HepG2 (cell line): Measurements from ENCODE around the gene NTF3. TPM values are rescaled to one million over a fixed set of nuclear protein-coding genes. Genes with fewer than 3 reads are reported as not detected.

Experiments used
- ATAC-seq: fragments of 200-7000 bp; cut with Tn5 transposase; 3 replicates; pipeline ENCODE4 v1.9.1; 2020; ENCODE audit warnings: mild to moderate bottlenecking, moderate library complexity
- BruUV-seq: library from RNA; stranded (reverse); fragments of 400-500 nt; replicated peaks from 2 replicates; lab custom pipeline; 2021; lab: Mats Ljungman, UMichigan
- CTCF ChIA-PET: fragments of 300-600 bp; formaldehyde crosslinking; extraction: SDS; loops from one replicate; lab custom pipeline; 2021; ENCODE audit warnings: low total read pairs, inconsistent platforms, low intra/inter-chr PET ratio; lab: Yijun Ruan, JAX
- POLR2A ChIA-PET: fragments of 350-600 bp; sonication (Branson Sonifier 250); formaldehyde crosslinking; loops from one replicate; lab custom pipeline; 2020; ENCODE audit warnings: antibody characterized with exemption, inconsistent platforms; lab: Yijun Ruan, JAX
- DNase-seq: peaks from one replicate; pipeline ENCODE4 v3.0.0-alpha.2; 2015; ENCODE audit warnings: low spot score
- FAIRE-seq: peaks from 3 replicates; lab custom pipeline; 2011; peaks lifted over from hg19 to GRCh38; lab: Jason Lieb, UNC
- H2AFZ ChIP-seq: one replicate; pipeline ENCODE4 v1.6.1; 2011; ENCODE audit warnings: low read length, inconsistent platforms
- H3K27ac ChIP-seq: fragments of 300-600 bp; 3 replicates; pipeline ENCODE4 v1.8.0; 2011; ENCODE audit warnings: mixed run types, mild to moderate bottlenecking, mixed read lengths, low read length, inconsistent platforms; ENCODE audit not compliant: insufficient read depth; ENCODE audit errors: extremely low read length
- H3K27me3 ChIP-seq, 2 experiments: fragments of 200-600 bp in 1 of 2; 2 replicates in 1 of 2; 3 replicates in 1 of 2; pipeline versions ENCODE4 v1.6.0 to v1.8.0; 2011; ENCODE audit warnings: low read length in 2 of 2, mild to moderate bottlenecking in 2 of 2, moderate library complexity in 2 of 2, inconsistent platforms in 1 of 2; ENCODE audit not compliant: insufficient read depth in 2 of 2, control insufficient read depth in 1 of 2
- H3K36me3 ChIP-seq, 2 experiments: fragments of 200-600 bp in 1 of 2; replicated peaks in 1 of 2; 2 replicates in 1 of 2; 3 replicates in 1 of 2; pipeline versions ENCODE4 v1.5.1 to v1.8.0; 2011; ENCODE audit warnings: low read length in 2 of 2, inconsistent platforms in 1 of 2; ENCODE audit not compliant: insufficient read depth in 2 of 2, control insufficient read depth in 1 of 2
- H3K4me1 ChIP-seq: 2 replicates; pipeline ENCODE4 v1.5.1; 2012; ENCODE audit warnings: low read length, inconsistent platforms; ENCODE audit not compliant: insufficient read depth
- H3K4me2 ChIP-seq: 2 replicates; pipeline ENCODE4 v1.6.0; 2011; ENCODE audit warnings: low read depth, low read length, inconsistent platforms
- H3K4me3 ChIP-seq, 3 experiments: fragments of 200-600 bp in 1 of 3; sonication (generic), shearing (Covaris generic) in 1 of 3; replicated peaks in 1 of 3; 2 replicates each; pipeline ENCODE4 v1.5.1; 2011 to 2016; ENCODE audit warnings: low read length in 3 of 3, inconsistent platforms in 2 of 3, low read depth in 2 of 3, mild to moderate bottlenecking in 2 of 3, control low read depth in 1 of 3, mixed read lengths in 1 of 3; ENCODE audit not compliant: insufficient read depth in 1 of 3
- H3K79me2 ChIP-seq: one replicate; pipeline ENCODE4 v1.6.1; 2011; ENCODE audit warnings: low read length, inconsistent platforms; ENCODE audit not compliant: insufficient read depth
- H3K9ac ChIP-seq: 2 replicates; pipeline ENCODE4 v1.6.0; 2011; ENCODE audit warnings: mild to moderate bottlenecking, low read depth, low read length, inconsistent platforms; ENCODE audit not compliant: insufficient read depth
- H3K9me3 ChIP-seq: 2 replicates; pipeline ENCODE4 v1.5.1; 2012; ENCODE audit warnings: mild to moderate bottlenecking, low read length
- H4K20me1 ChIP-seq: 2 replicates; pipeline ENCODE4 v1.6.0; 2011; ENCODE audit warnings: inconsistent platforms, mild to moderate bottlenecking, low read length, moderate library complexity; ENCODE audit not compliant: insufficient read depth
- AKAP8 ChIP-seq: sonication (generic); formaldehyde crosslinking; IDR thresholded peaks from 2 replicates; pipeline ENCODE4 v1.5.1; 2020; ENCODE audit warnings: mild to moderate bottlenecking, missing genetic modification reagents
- CBFB ChIP-seq: sonication (generic); formaldehyde crosslinking; IDR thresholded peaks from 2 replicates; pipeline ENCODE4 v1.4.0; 2020; ENCODE audit warnings: missing genetic modification reagents
- FIP1L1 ChIP-seq: fragments of 200-400 bp; formaldehyde crosslinking; IDR thresholded peaks from 2 replicates; pipeline ENCODE4 v1.6.1; 2018; ENCODE audit warnings: low read depth, mild to moderate bottlenecking, low read length, moderate library complexity, borderline replicate concordance; ENCODE audit not compliant: insufficient read depth
- FOSL2 ChIP-seq: sonication (generic); formaldehyde crosslinking; IDR thresholded peaks from 2 replicates; pipeline ENCODE4 v1.4.0; 2020; ENCODE audit warnings: missing genetic modification reagents
- IRX3 ChIP-seq: sonication (generic); formaldehyde crosslinking; IDR thresholded peaks from 2 replicates; pipeline ENCODE4 v1.8.1; 2023; ENCODE audit warnings: mild to moderate bottlenecking, low read depth, missing genetic modification reagents, borderline replicate concordance
- ISL2 ChIP-seq: sonication (generic); formaldehyde crosslinking; IDR thresholded peaks from 2 replicates; pipeline ENCODE4 v1.5.0; 2020; ENCODE audit warnings: missing genetic modification reagents
- NFATC3 ChIP-seq: sonication (generic); formaldehyde crosslinking; IDR thresholded peaks from 2 replicates; pipeline ENCODE4 v1.5.1; 2020; ENCODE audit warnings: mild to moderate bottlenecking, missing genetic modification reagents
- NFE2L1 ChIP-seq: sonication (generic); formaldehyde crosslinking; IDR thresholded peaks from 2 replicates; pipeline ENCODE4 v1.4.0; 2020; ENCODE audit warnings: missing genetic modification reagents, mild to moderate bottlenecking, borderline replicate concordance
- PAF1 ChIP-seq: IDR thresholded peaks from 2 replicates; pipeline ENCODE4 v1.6.1; 2016; ENCODE audit warnings: missing genetic modification reagents, missing compliant biosample characterization
- SKI ChIP-seq: fragments of 450-650 bp; IDR thresholded peaks from one replicate; pipeline ENCODE4 v1.6.1; 2018; ENCODE audit warnings: mild to moderate bottlenecking; ENCODE audit not compliant: partially characterized antibody
- ZNF343 ChIP-seq: sonication (generic); formaldehyde crosslinking; IDR thresholded peaks from 2 replicates; pipeline ENCODE4 v1.4.0; 2020; ENCODE audit warnings: mild to moderate bottlenecking, missing genetic modification reagents
- ZNF557 ChIP-seq: sonication (generic); formaldehyde crosslinking; IDR thresholded peaks from 2 replicates; pipeline ENCODE4 v1.4.0; 2020; ENCODE audit warnings: missing genetic modification reagents
- ZNF563 ChIP-seq: sonication (generic); formaldehyde crosslinking; IDR thresholded peaks from 2 replicates; pipeline ENCODE4 v1.8.0; 2022; ENCODE audit warnings: mild to moderate bottlenecking, moderate library complexity, missing genetic modification reagents
- ZNF775 ChIP-seq: sonication (generic); formaldehyde crosslinking; IDR thresholded peaks from 2 replicates; pipeline ENCODE4 v1.4.0; 2020; ENCODE audit warnings: missing genetic modification reagents, mild to moderate bottlenecking, moderate library complexity, borderline replicate concordance
- ZSCAN12 ChIP-seq: sonication (generic); formaldehyde crosslinking; IDR thresholded peaks from 2 replicates; pipeline ENCODE4 v1.9.0; 2021; ENCODE audit warnings: mild to moderate bottlenecking, missing genetic modification reagents
- WGBS: methylation state at CpG from one replicate; pipeline ENCODE4 v1.1.6; 2017; ENCODE audit warnings: low lambda C conversion rate; 5-methylcytosine and 5-hydroxymethylcytosine counted together
- in situ Hi-C: cut with HindIII; loops from 2 replicates; pipeline ENCODE4 v1.10.0; 2017; ENCODE audit warnings: low pct_unique_long_range_greater_than_20kb; ENCODE audit not compliant: extremely low pct_ligation_motif_present
- intact Hi-C: fragments of 100-400 bp; cut with micrococcal nuclease; formaldehyde crosslinking; loops from one replicate; pipeline ENCODE4 v1.10.0; 2022; ENCODE audit not compliant: unreplicated experiment
- polyA plus RNA-seq, 8 experiments: library from polyadenylated mRNA; depleted of rRNA in 3 of 8; stranded (reverse) in 7 of 8; unstranded in 1 of 8; fragments of >200 nt; fragmentation: Illumina TruSeq in 4 of 8; extraction: Trizol in 4 of 8; gene quantifications; 2 replicates each; pipeline versions ENCODE4 v1.2.1 to v1.2.3, GENCODE V29; 2011 to 2016; ENCODE audit warnings: low read depth in 4 of 8, missing spikeins in 1 of 8, mixed read lengths in 1 of 8; ENCODE audit not compliant: insufficient read depth in 1 of 8
- total RNA-seq, 5 experiments: library from RNA; depleted of rRNA; stranded (reverse); fragments of >200 nt; fragmentation: Illumina TruSeq; extraction: Trizol; gene quantifications; 2 replicates each; pipeline ENCODE4 v1.2.3, GENCODE V29; 2016; ENCODE audit warnings: low read depth in 1 of 5
- TF ChIP-seq, protein P1 (sequence below), 2 experiments: sonication (generic) in 1 of 2; formaldehyde crosslinking in 1 of 2; IDR thresholded peaks; 2 replicates each; pipeline versions ENCODE4 v1.6.1 to v1.9.0; 2014 to 2022; ENCODE audit warnings: antibody characterized with exemption in 1 of 2, borderline replicate concordance in 1 of 2, inconsistent platforms in 1 of 2, low read depth in 1 of 2, missing genetic modification reagents in 1 of 2

NTF3 gene
- total and polyA plus RNA-seq, 2 of the 13 experiments (the other 11 are each of a cell fraction or from before 2014, with no cell fraction given): not detected

GRCh38 chr12:5434647-5435560, 3.0 kb downstream of the NTF3 start:
- BruUV-seq: no TSS peak
- in situ Hi-C loops: no loop called here

More at GRCh38 chr12:5434647-5435560, 3.0 kb downstream of the NTF3 start:
- peaks cover 6 to 30% of the 10 kb centered on the region in 2 experiments; a peak in 4 of 5 replicates for H3K27me3 ChIP-seq
- H3K4me1 ChIP-seq: no peaks in the 10 kb centered on the region
- H3K79me2 ChIP-seq: no peaks in the 10 kb centered on the region
- ATAC-seq (no peak), FAIRE-seq (no peak), DNase-seq (no peak)
- intact Hi-C loops: no loop called here
- H3K4me2 ChIP-seq: no peak overlapping the region
- POLR2A ChIA-PET: no interaction called here
- no peaks in the 10 kb centered on the region for H3K36me3 ChIP-seq
- no peak overlapping the region for H3K27ac ChIP-seq
- H3K9ac ChIP-seq: no peak overlapping the region
- no peak overlapping the region for H2AFZ ChIP-seq
- H3K4me3 ChIP-seq: no peak overlapping the region
- H3K9me3 ChIP-seq: no peaks in the 10 kb centered on the region
- CTCF ChIA-PET: no interaction called here
- no peaks in the 10 kb centered on the region for H4K20me1 ChIP-seq
- 2% methylated on average over 6 of the region's 6 CpGs for WGBS
- TF ChIP-seq CBFB (CRISPR knock-in tag) (no peak), SKI (no peak), IRX3 (CRISPR knock-in tag) (no peak), ZSCAN12 (CRISPR knock-in tag) (no peak), ZNF343 (no peak), FIP1L1 (no peak), ZNF557 (no peak), ZNF775 (CRISPR knock-in tag) (no peak), AKAP8 (CRISPR knock-in tag) (no peak), NFATC3 (CRISPR knock-in tag) (no peak), ISL2 (CRISPR knock-in tag) (no peak), FOSL2 (CRISPR knock-in tag) (no peak), PAF1 (CRISPR knock-in tag) (no peak), ZNF563 (no peak), NFE2L1 (CRISPR knock-in tag) (no peak)
- TF ChIP-seq, protein P1, sequence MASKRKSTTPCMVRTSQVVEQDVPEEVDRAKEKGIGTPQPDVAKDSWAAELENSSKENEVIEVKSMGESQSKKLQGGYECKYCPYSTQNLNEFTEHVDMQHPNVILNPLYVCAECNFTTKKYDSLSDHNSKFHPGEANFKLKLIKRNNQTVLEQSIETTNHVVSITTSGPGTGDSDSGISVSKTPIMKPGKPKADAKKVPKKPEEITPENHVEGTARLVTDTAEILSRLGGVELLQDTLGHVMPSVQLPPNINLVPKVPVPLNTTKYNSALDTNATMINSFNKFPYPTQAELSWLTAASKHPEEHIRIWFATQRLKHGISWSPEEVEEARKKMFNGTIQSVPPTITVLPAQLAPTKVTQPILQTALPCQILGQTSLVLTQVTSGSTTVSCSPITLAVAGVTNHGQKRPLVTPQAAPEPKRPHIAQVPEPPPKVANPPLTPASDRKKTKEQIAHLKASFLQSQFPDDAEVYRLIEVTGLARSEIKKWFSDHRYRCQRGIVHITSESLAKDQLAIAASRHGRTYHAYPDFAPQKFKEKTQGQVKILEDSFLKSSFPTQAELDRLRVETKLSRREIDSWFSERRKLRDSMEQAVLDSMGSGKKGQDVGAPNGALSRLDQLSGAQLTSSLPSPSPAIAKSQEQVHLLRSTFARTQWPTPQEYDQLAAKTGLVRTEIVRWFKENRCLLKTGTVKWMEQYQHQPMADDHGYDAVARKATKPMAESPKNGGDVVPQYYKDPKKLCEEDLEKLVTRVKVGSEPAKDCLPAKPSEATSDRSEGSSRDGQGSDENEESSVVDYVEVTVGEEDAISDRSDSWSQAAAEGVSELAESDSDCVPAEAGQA (IDR thresholded peaks at IDR 0.05; ENCODE audit: low read depth): no peak
- TF ChIP-seq, protein P1 (CRISPR knock-in tag; IDR thresholded peaks at IDR 0.05; ENCODE audit: borderline replicate concordance): no peak
